ENCODE data around the gene PYHIN1. TPM values are rescaled to one million over a fixed set of nuclear protein-coding genes. Genes with fewer than 3 reads are reported as not detected.

The PYHIN1 gene
- total RNA-seq, 1 experiment from 2014 or later: not detected

- H3K9me2 ChIP-seq (ENCODE audit: insufficient read depth): no peaks in the 10 kb centered on the region
- no peak for TF ChIP-seq REST (IDR thresholded peaks at IDR 0.05; ENCODE audit: low read depth)
- TF ChIP-seq SP1 (IDR thresholded peaks at IDR 0.05; ENCODE audit: low read depth): no peak
- no peaks in the 10 kb centered on the region for H4K20me1 ChIP-seq (ENCODE audit: insufficient read depth)
- no peak overlapping the region for H2AFZ ChIP-seq (ENCODE audit: low read depth, low read length, poor library complexity, severe bottlenecking)
- no peak overlapping the region for H3K27ac ChIP-seq (ENCODE audit: low read depth, low read length)
- no peaks in the 10 kb centered on the region for H3K79me2 ChIP-seq (ENCODE audit: insufficient read depth, low read length)
- CTCF ChIA-PET: no interaction called here
- no peak overlapping the region for H3K9ac ChIP-seq (ENCODE audit: low read length)
- no peak for DNase-seq (ENCODE audit: low read depth, low spot score)
- ATAC-seq: no peak
- H3K9me3 ChIP-seq (ENCODE audit: control insufficient read depth in 1 of 2, insufficient read depth in 1 of 2, low read depth in 1 of 2, low read length in 2 of 2): no peaks in the 10 kb centered on the region
- no peak overlapping the region for H3K4me3 ChIP-seq (replicated peaks in 1 of 2; ENCODE audit: low read depth in 1 of 2, low read length in 2 of 2)
- RAD21 ChIA-PET (ENCODE audit: low non-redundant PET in 1 of 2, low total read pairs in 2 of 2, uncharacterized antibody in 2 of 2, unreplicated experiment in 2 of 2): no interaction called here
- BruUV-seq (replicated peaks): no TSS peak
- H3K36me3 ChIP-seq (ENCODE audit: control insufficient read depth in 1 of 2, insufficient read depth in 2 of 2, low read length in 2 of 2): no peaks in the 10 kb centered on the region
- intact Hi-C loops (cut with micrococcal nuclease): loop anchor here (5.0 kb wide), 1 partner anchor 84 kb away; no protein-coding TSS in a partner anchor
- H3K4me2 ChIP-seq (ENCODE audit: low read length): no peak overlapping the region
- H3K4me1 ChIP-seq (ENCODE audit: control insufficient read depth in 1 of 2, insufficient read depth in 2 of 2, low read length in 2 of 2): no peaks in the 10 kb centered on the region
- no peaks in the 10 kb centered on the region for H3K27me3 ChIP-seq (ENCODE audit: insufficient read depth, low read length)
- POLR2A ChIA-PET: no interaction called here
Observed at GRCh38 chr1:158976219-158976618, 44.9 kb downstream of the PYHIN1 start.

GRCh38 chr1:158978730-158979129 lies 47.4 kb downstream of the PYHIN1 start:
- ATAC-seq (no peak), DNase-seq (ENCODE audit: low read depth, low spot score) (no peak)
- Histone ChIP-seq H3K9me3 (ENCODE audit: control insufficient read depth in 1 of 2, insufficient read depth in 1 of 2, low read depth in 1 of 2, low read length in 2 of 2) (no peaks in the 10 kb centered on the region), H3K27ac (ENCODE audit: low read depth, low read length) (no peak overlapping the region), H3K79me2 (ENCODE audit: insufficient read depth, low read length) (no peaks in the 10 kb centered on the region), H3K4me1 (ENCODE audit: control insufficient read depth in 1 of 2, insufficient read depth in 2 of 2, low read length in 2 of 2) (no peaks in the 10 kb centered on the region), H3K27me3 (ENCODE audit: insufficient read depth, low read length) (no peaks in the 10 kb centered on the region), H3K4me3 (replicated peaks in 1 of 2; ENCODE audit: low read depth in 1 of 2, low read length in 2 of 2) (no peak overlapping the region), H3K36me3 (ENCODE audit: control insufficient read depth in 1 of 2, insufficient read depth in 2 of 2, low read length in 2 of 2) (no peaks in the 10 kb centered on the region), H4K20me1 (ENCODE audit: insufficient read depth) (no peaks in the 10 kb centered on the region), H3K9ac (ENCODE audit: low read length) (no peak overlapping the region), H3K9me2 (ENCODE audit: insufficient read depth) (no peaks in the 10 kb centered on the region), H3K4me2 (ENCODE audit: low read length) (no peak overlapping the region), H2AFZ (ENCODE audit: low read depth, low read length, poor library complexity, severe bottlenecking) (no peak overlapping the region)
- ChIA-PET RAD21 (ENCODE audit: low non-redundant PET in 1 of 2, low total read pairs in 2 of 2, uncharacterized antibody in 2 of 2, unreplicated experiment in 2 of 2) (no interaction called here), POLR2A (no interaction called here), CTCF (no interaction called here)
- BruUV-seq (replicated peaks): no TSS peak
- intact Hi-C loops (cut with micrococcal nuclease): loop anchor here (5.0 kb wide), 1 partner anchor 86 kb away; no protein-coding TSS in a partner anchor
- TF ChIP-seq JUND (IDR thresholded peaks at IDR 0.05) (no peak), FOSL1 (IDR thresholded peaks at IDR 0.05; ENCODE audit: low read depth) (no peak)
